DOHH2 (cell line): ENCODE data around the gene RIPOR2.

Source experiments
- H3F3A ChIP-seq: fragments of 200-600 bp; sonication (generic), shearing (Covaris generic); 2 replicates; pipeline ENCODE4 v1.6.0; 2016; ENCODE audit warnings: antibody characterized with exemption, mild to moderate bottlenecking; ENCODE audit not compliant: control insufficient read depth, insufficient read depth
- H3K27ac ChIP-seq: fragments of 200-600 bp; sonication (generic); 2 replicates; pipeline ENCODE4 v1.5.1; 2014; ENCODE audit warnings: low read depth, mild to moderate bottlenecking, low read length, moderate library complexity
- H3K27me3 ChIP-seq: fragments of 200-600 bp; sonication (generic); 2 replicates; pipeline ENCODE4 v1.6.1; 2014; ENCODE audit warnings: mild to moderate bottlenecking, low read length, mixed read lengths; ENCODE audit not compliant: control insufficient read depth
- H3K36me3 ChIP-seq: fragments of 200-600 bp; sonication (generic); 2 replicates; pipeline ENCODE4 v1.6.1; 2014; ENCODE audit warnings: mild to moderate bottlenecking, low read length, moderate library complexity, mixed read lengths; ENCODE audit not compliant: control insufficient read depth
- H3K4me1 ChIP-seq: fragments of 200-600 bp; sonication (generic); 2 replicates; pipeline ENCODE4 v1.6.1; 2014; ENCODE audit warnings: mild to moderate bottlenecking, low read length, mixed read lengths; ENCODE audit not compliant: control insufficient read depth
- H3K4me2 ChIP-seq: fragments of 200-600 bp; sonication (generic); 2 replicates; pipeline ENCODE4 v1.6.0; 2014; ENCODE audit warnings: mild to moderate bottlenecking, low read length, moderate library complexity
- H3K4me3 ChIP-seq: fragments of 200-600 bp; sonication (generic); 2 replicates; pipeline ENCODE4 v1.5.1; 2014; ENCODE audit warnings: mild to moderate bottlenecking, low read length, mixed read lengths
- H3K79me2 ChIP-seq: fragments of 200-600 bp; sonication (generic); 2 replicates; pipeline ENCODE4 v1.6.1; 2014; ENCODE audit warnings: mild to moderate bottlenecking, low read length, mixed read lengths; ENCODE audit not compliant: control insufficient read depth
- H3K9me2 ChIP-seq: fragments of 200-600 bp; sonication (generic); replicated peaks from 2 replicates; pipeline ENCODE4 v1.6.1; 2014; ENCODE audit warnings: mild to moderate bottlenecking, low read length, mixed read lengths; ENCODE audit not compliant: control insufficient read depth
- H3K9me3 ChIP-seq: fragments of 200-600 bp; sonication (generic); 2 replicates; pipeline ENCODE4 v1.6.1; 2014; ENCODE audit warnings: antibody characterized with exemption, low read length, mixed read lengths; ENCODE audit not compliant: control insufficient read depth, insufficient read depth
- H4K20me1 ChIP-seq: fragments of 200-600 bp; sonication (generic); 2 replicates; pipeline ENCODE4 v1.6.0; 2014; ENCODE audit warnings: low read depth, mild to moderate bottlenecking, antibody characterized with exemption, low read length, moderate library complexity; ENCODE audit not compliant: control insufficient read depth, insufficient read depth
- EZH2phosphoT487 ChIP-seq: fragments of 200-600 bp; sonication (generic); IDR thresholded peaks from 2 replicates; pipeline ENCODE4 v1.6.1; 2017; ENCODE audit warnings: borderline replicate concordance, mild to moderate bottlenecking, antibody characterized with exemption, low read length, moderate library complexity, mixed read lengths
- TF ChIP-seq, protein P1 (sequence below): fragments of 200-600 bp; sonication (generic); IDR thresholded peaks from one replicate; pipeline ENCODE4 v1.5.1; 2014; ENCODE audit warnings: antibody characterized with exemption, mild to moderate bottlenecking, low read depth, low read length; ENCODE audit not compliant: poor library complexity, severe bottlenecking

Gene RIPOR2

GRCh38 chr6:24953726-24954125 is 18.0 kb upstream of the RIPOR2 start:
- peaks cover 12% of the 10 kb centered on the region for H3K4me1 ChIP-seq
- H3K9me2 ChIP-seq = no peaks in the 10 kb centered on the region
- H3K36me3 ChIP-seq = no peaks in the 10 kb centered on the region
- no peak for TF ChIP-seq EZH2phosphoT487
- TF ChIP-seq, protein P1, sequence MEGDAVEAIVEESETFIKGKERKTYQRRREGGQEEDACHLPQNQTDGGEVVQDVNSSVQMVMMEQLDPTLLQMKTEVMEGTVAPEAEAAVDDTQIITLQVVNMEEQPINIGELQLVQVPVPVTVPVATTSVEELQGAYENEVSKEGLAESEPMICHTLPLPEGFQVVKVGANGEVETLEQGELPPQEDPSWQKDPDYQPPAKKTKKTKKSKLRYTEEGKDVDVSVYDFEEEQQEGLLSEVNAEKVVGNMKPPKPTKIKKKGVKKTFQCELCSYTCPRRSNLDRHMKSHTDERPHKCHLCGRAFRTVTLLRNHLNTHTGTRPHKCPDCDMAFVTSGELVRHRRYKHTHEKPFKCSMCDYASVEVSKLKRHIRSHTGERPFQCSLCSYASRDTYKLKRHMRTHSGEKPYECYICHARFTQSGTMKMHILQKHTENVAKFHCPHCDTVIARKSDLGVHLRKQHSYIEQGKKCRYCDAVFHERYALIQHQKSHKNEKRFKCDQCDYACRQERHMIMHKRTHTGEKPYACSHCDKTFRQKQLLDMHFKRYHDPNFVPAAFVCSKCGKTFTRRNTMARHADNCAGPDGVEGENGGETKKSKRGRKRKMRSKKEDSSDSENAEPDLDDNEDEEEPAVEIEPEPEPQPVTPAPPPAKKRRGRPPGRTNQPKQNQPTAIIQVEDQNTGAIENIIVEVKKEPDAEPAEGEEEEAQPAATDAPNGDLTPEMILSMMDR = no peak
- no peaks in the 10 kb centered on the region for H3K9me3 ChIP-seq
- no peaks in the 10 kb centered on the region for H3K27me3 ChIP-seq
- no peak overlapping the region for H3K4me2 ChIP-seq
- H3K4me3 ChIP-seq = no peak overlapping the region
- no peaks in the 10 kb centered on the region for H3F3A ChIP-seq
- H4K20me1 ChIP-seq = no peaks in the 10 kb centered on the region
- H3K27ac ChIP-seq = no peak overlapping the region
- no peaks in the 10 kb centered on the region for H3K79me2 ChIP-seq

DNA sequence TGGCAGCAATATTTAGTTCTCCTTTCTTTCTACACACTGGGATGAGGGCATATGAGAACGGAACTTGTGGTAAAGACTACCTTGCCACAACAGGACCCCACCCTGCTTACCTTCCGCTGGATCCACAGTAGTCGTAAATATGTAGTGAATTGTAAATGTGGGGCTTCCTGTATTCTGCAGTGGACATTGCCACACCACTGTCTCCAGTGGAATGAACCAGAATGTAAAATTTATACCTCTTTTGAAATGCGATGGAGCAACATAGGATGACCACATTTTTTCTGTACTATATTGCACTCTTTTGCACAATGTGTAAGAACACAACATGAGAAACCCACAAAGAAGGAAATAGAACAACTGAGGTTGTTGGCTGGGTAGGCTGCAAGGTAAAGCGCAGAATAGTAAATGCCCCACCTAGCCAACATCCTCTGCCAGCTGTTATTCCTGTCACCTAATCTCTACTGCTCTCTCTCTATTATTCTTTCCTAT is 16.1 kb upstream of the RIPOR2 start:
- Histone ChIP-seq H3K36me3 (no peaks in the 10 kb centered on the region), H3K4me1 (peaks cover 19% of the 10 kb centered on the region), H3K9me2 (no peaks in the 10 kb centered on the region), H3K4me2 (no peak overlapping the region), H3K79me2 (no peaks in the 10 kb centered on the region), H3K27ac (no peak overlapping the region), H3K4me3 (no peak overlapping the region), H3K27me3 (no peaks in the 10 kb centered on the region), H3F3A (no peaks in the 10 kb centered on the region), H3K9me3 (no peaks in the 10 kb centered on the region), H4K20me1 (no peaks in the 10 kb centered on the region)
- TF ChIP-seq EZH2phosphoT487 = no peak
- TF ChIP-seq, protein P1 = no peak

- Histone ChIP-seq H3F3A (no peaks in the 10 kb centered on the region), H3K9me3 (peaks cover under 1% of the 10 kb centered on the region; the same call in 1 of the 2 replicates), H3K4me3 (no peak overlapping the region), H4K20me1 (no peaks in the 10 kb centered on the region), H3K79me2 (no peaks in the 10 kb centered on the region), H3K36me3 (no peaks in the 10 kb centered on the region), H3K27me3 (no peaks in the 10 kb centered on the region), H3K4me2 (no peak overlapping the region), H3K4me1 (peaks cover 19% of the 10 kb centered on the region), H3K27ac (no peak overlapping the region), H3K9me2 (no peaks in the 10 kb centered on the region)
- TF ChIP-seq, protein P1 = no peak
- TF ChIP-seq EZH2phosphoT487 = no peak
Observed at GRCh38 chr6:24950218-24950941, 14.6 kb upstream of the RIPOR2 start.
